Activated B cell treated with CpG ODN at 0.5 μM for 24 hours (primary cell): ENCODE measurements around the gene ARHGAP23. TPM values are rescaled to one million over a fixed set of nuclear protein-coding genes. Genes with fewer than 3 reads are reported as not detected.

ENCODE experiments used
- ATAC-seq: fragments of 200-7000 bp; cut with Tn5 transposase; one replicate; pipeline ENCODE4 v1.10.0; 2021; ENCODE audit warnings: low read depth, mild to moderate bottlenecking, moderate library complexity
- CTCF ChIA-PET: fragments of 350-600 bp; sonication (Branson Sonifier 250); formaldehyde crosslinking; loops from one replicate; lab custom pipeline; 2021; ENCODE audit warnings: antibody characterized with exemption; lab: Charles Lee
- POLR2A ChIA-PET: fragments of 350-600 bp; sonication (Branson Sonifier 250); formaldehyde crosslinking; loops from one replicate; lab custom pipeline; 2021; ENCODE audit warnings: antibody characterized with exemption; lab: Charles Lee
- DNase-seq: peaks from one replicate; pipeline ENCODE4 v3.0.0; 2022
- H3K27ac Mint-ChIP-seq: one replicate; pipeline ENCODE4 v1.8.0; 2020; ENCODE audit warnings: mixed read lengths
- H3K27me3 Mint-ChIP-seq: one replicate; pipeline ENCODE4 v1.8.0; 2021; ENCODE audit warnings: mixed read lengths
- H3K36me3 Mint-ChIP-seq: one replicate; pipeline ENCODE4 v1.8.0; 2021; ENCODE audit warnings: low read depth, mixed read lengths
- H3K4me1 Mint-ChIP-seq: one replicate; pipeline ENCODE4 v1.8.0; 2021; ENCODE audit warnings: mixed read lengths
- H3K4me3 Mint-ChIP-seq: one replicate; pipeline ENCODE4 v1.8.0; 2020; ENCODE audit warnings: mild to moderate bottlenecking, mixed read lengths
- H3K9me3 Mint-ChIP-seq: one replicate; pipeline ENCODE4 v1.8.0; 2020; ENCODE audit warnings: mixed read lengths
- intact Hi-C: fragments of 100-400 bp; cut with micrococcal nuclease; formaldehyde crosslinking; loops from one replicate; pipeline ENCODE4 v1.15.1; 2024
- total RNA-seq: library from RNA; stranded (reverse); gene quantifications from 2 replicates; pipeline ENCODE4 v1.2.3, GENCODE V29; 2022
- TF ChIP-seq, protein P1 (sequence below): fragments of 200-600 bp; IDR thresholded peaks from one replicate; pipeline ENCODE4 v1.8.0; 2022; ENCODE audit warnings: antibody characterized with exemption, mild to moderate bottlenecking

ARHGAP23 gene
- total RNA-seq, 1 donor from 2014 or later, result 1.3 TPM

DNA sequence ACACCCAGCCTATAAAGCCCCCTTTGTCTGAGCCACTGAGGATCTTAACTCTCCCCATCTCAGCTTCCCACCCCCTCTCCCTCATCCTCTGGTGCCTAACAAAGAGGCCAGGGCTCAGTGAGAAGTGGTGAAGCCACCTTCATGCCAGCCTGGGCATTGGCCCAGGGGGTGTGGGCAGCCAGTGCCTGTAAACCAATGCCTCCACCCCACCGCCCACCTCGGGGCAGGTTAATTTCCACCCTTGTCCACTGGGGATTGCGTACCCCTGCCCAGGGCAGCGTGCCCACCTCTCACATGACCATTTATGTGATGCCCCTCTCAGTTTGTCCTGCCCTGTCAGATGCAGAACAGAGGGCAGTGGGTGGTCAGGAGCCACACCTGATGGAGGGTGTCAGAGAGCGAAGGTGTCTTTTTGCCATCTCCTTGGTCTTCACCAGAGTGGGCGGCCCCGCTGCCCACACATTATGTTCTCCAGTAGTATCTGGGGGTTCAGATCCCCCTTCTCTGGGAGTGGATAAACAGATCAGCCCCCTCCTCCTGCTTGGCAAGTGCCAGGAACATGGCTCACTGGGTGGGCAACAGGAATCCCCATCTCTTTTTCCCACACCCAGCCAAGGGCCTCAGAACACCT, 10.1 kb upstream of the ARHGAP23 start:
- peaks cover 17% of the 10 kb centered on the region for H3K4me1 Mint-ChIP-seq
- ChIA-PET POLR2A (no interaction called here), CTCF (interaction anchor here (1.0 kb wide), 1 partner anchor 69 kb away, joined by 4 read pairs; no protein-coding TSS in a partner anchor)
- no peak for ATAC-seq
- no peak for DNase-seq
- no peak overlapping the region for H3K27ac Mint-ChIP-seq
- H3K27me3 Mint-ChIP-seq, result peaks cover 50% of the 10 kb centered on the region
- no peaks in the 10 kb centered on the region for H3K9me3 Mint-ChIP-seq
- no peak overlapping the region for H3K4me3 Mint-ChIP-seq
- TF ChIP-seq, protein P1, sequence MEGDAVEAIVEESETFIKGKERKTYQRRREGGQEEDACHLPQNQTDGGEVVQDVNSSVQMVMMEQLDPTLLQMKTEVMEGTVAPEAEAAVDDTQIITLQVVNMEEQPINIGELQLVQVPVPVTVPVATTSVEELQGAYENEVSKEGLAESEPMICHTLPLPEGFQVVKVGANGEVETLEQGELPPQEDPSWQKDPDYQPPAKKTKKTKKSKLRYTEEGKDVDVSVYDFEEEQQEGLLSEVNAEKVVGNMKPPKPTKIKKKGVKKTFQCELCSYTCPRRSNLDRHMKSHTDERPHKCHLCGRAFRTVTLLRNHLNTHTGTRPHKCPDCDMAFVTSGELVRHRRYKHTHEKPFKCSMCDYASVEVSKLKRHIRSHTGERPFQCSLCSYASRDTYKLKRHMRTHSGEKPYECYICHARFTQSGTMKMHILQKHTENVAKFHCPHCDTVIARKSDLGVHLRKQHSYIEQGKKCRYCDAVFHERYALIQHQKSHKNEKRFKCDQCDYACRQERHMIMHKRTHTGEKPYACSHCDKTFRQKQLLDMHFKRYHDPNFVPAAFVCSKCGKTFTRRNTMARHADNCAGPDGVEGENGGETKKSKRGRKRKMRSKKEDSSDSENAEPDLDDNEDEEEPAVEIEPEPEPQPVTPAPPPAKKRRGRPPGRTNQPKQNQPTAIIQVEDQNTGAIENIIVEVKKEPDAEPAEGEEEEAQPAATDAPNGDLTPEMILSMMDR, result no peak
- intact Hi-C loops, result no loop called here
- H3K36me3 Mint-ChIP-seq, result no peaks in the 10 kb centered on the region

DNA sequence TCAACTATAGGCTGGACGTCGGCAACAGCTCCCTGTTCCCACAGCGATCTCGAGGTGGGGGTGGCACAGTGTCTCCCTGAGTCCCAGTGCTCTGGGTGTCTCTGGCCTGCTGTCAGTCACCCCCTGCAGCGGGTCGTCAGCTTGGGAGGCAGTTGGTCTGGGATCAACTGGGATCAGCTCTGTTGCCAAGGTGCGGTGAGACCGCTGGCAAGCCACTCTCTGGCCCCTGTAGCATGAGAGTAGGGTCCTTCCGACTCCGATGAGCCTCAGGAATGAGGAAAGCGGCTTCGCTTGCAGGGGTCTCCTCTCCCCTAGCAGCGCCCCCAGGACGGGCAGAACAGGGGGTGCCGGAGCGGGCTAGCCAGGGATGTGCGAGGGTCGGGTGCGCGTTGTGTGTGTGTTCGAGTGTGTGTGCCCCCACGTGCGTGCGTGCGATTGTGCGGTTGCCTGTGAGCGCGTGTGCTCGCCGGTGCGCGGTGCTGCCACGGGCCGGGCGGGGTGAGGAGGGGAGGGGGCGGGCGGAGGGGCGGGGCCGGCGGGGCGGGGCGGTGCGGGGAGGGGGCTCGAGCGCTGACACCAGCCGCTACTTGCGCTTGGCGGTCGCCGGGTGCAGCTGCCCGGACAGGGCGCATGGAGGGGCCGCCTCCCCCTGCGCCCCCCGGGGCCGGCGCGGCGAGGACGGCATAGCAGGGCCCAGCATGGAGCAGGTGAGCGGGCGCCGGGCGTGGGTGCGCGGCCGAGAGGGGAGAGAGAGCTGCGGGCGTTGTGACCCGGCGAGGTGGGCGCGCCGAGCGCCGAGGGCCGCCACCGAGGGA, 9.4 kb upstream of the ARHGAP23 start:
- TF ChIP-seq, protein P1, result no peak
- ChIA-PET CTCF (interaction anchor here (1.0 kb wide), 1 partner anchor 70 kb away, joined by 4 read pairs; no protein-coding TSS in a partner anchor), POLR2A (no interaction called here)
- no peak overlapping the region for H3K27ac Mint-ChIP-seq
- peak overlapping the region; percentile 59 for H3K4me3 Mint-ChIP-seq
- H3K36me3 Mint-ChIP-seq, result no peaks in the 10 kb centered on the region
- H3K4me1 Mint-ChIP-seq, result peaks cover 17% of the 10 kb centered on the region
- ATAC-seq (no peak), DNase-seq (no peak)
- no peaks in the 10 kb centered on the region for H3K9me3 Mint-ChIP-seq
- H3K27me3 Mint-ChIP-seq, result peaks cover 54% of the 10 kb centered on the region
- intact Hi-C loops, result no loop called here

DNA sequence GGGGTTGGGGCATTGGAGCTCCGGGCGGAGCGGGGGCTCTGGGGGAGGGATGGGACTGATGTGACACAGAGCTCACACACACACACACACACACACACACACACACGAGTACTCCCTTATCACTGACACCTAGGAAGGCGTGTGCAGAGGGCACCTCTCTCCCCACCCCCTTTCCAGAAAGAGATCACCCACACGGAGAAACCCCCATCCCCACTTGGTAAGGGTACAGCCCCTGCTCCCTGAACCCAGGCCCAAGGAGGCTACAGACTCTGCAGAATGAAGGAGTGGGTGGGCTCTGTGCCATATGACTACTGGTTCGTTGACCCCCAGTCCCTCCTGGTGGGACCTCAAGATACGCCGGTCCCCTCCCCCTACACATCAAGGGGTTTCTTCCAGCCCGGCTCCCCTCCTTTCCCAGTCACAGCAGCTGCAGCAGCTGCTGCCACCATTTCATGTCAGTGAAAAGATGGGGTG, 8.7 kb upstream of the ARHGAP23 start:
- Mint-ChIP-seq H3K36me3 (no peaks in the 10 kb centered on the region), H3K4me1 (peaks cover 17% of the 10 kb centered on the region), H3K9me3 (no peaks in the 10 kb centered on the region), H3K27me3 (peaks cover 60% of the 10 kb centered on the region), H3K27ac (no peak overlapping the region), H3K4me3 (no peak overlapping the region)
- intact Hi-C loops, result no loop called here
- TF ChIP-seq, protein P1, result no peak
- DNase-seq (no peak), ATAC-seq (no peak)
- CTCF ChIA-PET, result no interaction called here
- POLR2A ChIA-PET, result no interaction called here

DNA sequence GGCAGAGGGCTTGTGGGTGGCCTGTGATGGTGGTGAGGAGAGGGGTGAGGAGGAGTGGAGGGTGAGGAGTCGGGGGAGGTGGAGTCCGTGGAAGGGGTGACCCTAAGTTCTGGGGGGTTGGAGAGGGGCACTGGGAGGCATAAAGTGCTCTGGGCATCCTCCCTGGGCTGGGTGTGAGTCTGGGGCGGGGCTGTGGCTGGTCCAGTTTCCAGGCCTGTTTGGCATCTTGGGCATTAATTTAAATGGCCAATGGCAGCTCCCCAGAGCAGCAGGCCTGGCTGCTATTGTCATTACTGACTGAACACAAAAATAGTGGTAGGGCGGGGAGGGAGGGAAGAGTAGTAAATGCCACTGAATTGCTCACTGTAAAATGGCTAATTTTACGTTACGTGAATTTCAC, 7.7 kb upstream of the ARHGAP23 start:
- H3K36me3 Mint-ChIP-seq, result no peaks in the 10 kb centered on the region
- H3K4me1 Mint-ChIP-seq, result peaks cover 11% of the 10 kb centered on the region
- CTCF ChIA-PET, result interaction anchor here (1.9 kb wide), 1 partner anchor 9 kb away, joined by 6 read pairs; no protein-coding TSS in a partner anchor
- no peak for ATAC-seq
- no peak overlapping the region for H3K27ac Mint-ChIP-seq
- TF ChIP-seq, protein P1, result no peak
- peaks cover 66% of the 10 kb centered on the region for H3K27me3 Mint-ChIP-seq
- intact Hi-C loops, result loop anchor here (10.0 kb wide), 1 partner anchor 164 kb away; no protein-coding TSS in a partner anchor
- no peaks in the 10 kb centered on the region for H3K9me3 Mint-ChIP-seq
- DNase-seq, result no peak
- POLR2A ChIA-PET, result no interaction called here
- H3K4me3 Mint-ChIP-seq, result no peak overlapping the region
